HUES64 (cell line): Measurements from ENCODE around the gene GPRC5D.

Experiments used
- H3K27ac ChIP-seq: 2 replicates; pipeline ENCODE4 v1.7.0; 2013; ENCODE audit warnings: low read depth, low read length, inconsistent platforms
- H3K27me3 ChIP-seq: 2 replicates; pipeline ENCODE4 v1.6.1; 2013; ENCODE audit warnings: mild to moderate bottlenecking, low read length; ENCODE audit not compliant: insufficient read depth
- H3K36me3 ChIP-seq: 2 replicates; pipeline ENCODE4 v1.6.1; 2013; ENCODE audit warnings: mild to moderate bottlenecking, low read length; ENCODE audit not compliant: insufficient read depth
- H3K4me1 ChIP-seq: 2 replicates; pipeline ENCODE4 v1.6.1; 2013; ENCODE audit warnings: mild to moderate bottlenecking, low read length, moderate library complexity; ENCODE audit not compliant: insufficient read depth
- H3K4me3 ChIP-seq: 2 replicates; pipeline ENCODE4 v1.5.1; 2013; ENCODE audit warnings: mild to moderate bottlenecking, low read length, moderate library complexity
- H3K9ac ChIP-seq: 2 replicates; pipeline ENCODE4 v1.6.1; 2013; ENCODE audit warnings: mild to moderate bottlenecking, low read depth, low read length
- H3K9me3 ChIP-seq: 2 replicates; pipeline ENCODE4 v1.6.1; 2013; ENCODE audit warnings: low read depth, low read length; ENCODE audit not compliant: insufficient read depth
- WGBS: fragments of 150-250, 120-280 bp; methylation state at CpG from one replicate; pipeline ENCODE4 v1.1.7; 2013; ENCODE audit warnings: missing lambda C conversion rate; 5-methylcytosine and 5-hydroxymethylcytosine counted together

GPRC5D gene

GRCh38 chr12:12954356-12954755 is 2.4 kb upstream of the GPRC5D start:
- H3K36me3 ChIP-seq: peaks cover 5% of the 10 kb centered on the region; the same call in 1 of the 2 replicates
- H3K9me3 ChIP-seq: no peaks in the 10 kb centered on the region
- H3K4me1 ChIP-seq: no peaks in the 10 kb centered on the region; the same call in 1 of the 2 replicates
- no peak overlapping the region for H3K27ac ChIP-seq
- H3K27me3 ChIP-seq: no peaks in the 10 kb centered on the region
- 88% methylated on average over 4 of the region's 4 CpGs for WGBS
- no peak overlapping the region for H3K9ac ChIP-seq
- no peak overlapping the region for H3K4me3 ChIP-seq

DNA sequence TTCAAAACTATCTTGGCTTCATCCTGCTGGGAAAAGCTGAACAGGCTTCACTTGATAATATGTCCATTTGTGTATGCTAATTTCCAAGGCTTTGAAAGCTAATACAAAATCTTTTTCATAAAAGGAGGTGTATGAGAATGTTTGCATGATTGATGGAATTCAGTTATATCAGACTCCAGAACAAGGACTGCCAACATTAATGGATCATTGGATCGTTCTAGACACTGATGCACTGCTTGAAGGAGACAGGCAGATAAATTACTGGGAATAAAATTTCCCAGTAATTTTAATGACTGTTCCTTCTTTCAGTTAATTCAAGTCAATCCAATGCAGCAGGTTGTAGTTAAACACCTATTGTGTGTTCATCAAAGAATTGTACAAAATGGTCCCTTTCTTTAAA is 466 bp downstream of the GPRC5D start:
- 100% methylated on average over 1 of the region's 1 CpG for WGBS

GRCh38 chr12:12947902-12948301 is 4.1 kb downstream of the GPRC5D start:
- 97% methylated on average over 4 of the region's 4 CpGs for WGBS
- Histone ChIP-seq H3K27ac (no peak overlapping the region), H3K9ac (no peak overlapping the region), H3K36me3 (peaks cover 12% of the 10 kb centered on the region; the same call in 1 of the 2 replicates), H3K4me1 (no peaks in the 10 kb centered on the region), H3K9me3 (no peaks in the 10 kb centered on the region), H3K27me3 (no peaks in the 10 kb centered on the region), H3K4me3 (no peak overlapping the region)

More for the DNA sequence above, 466 bp downstream of the GPRC5D start:
- no peak overlapping the region for H3K9ac ChIP-seq
- H3K27me3 ChIP-seq: no peaks in the 10 kb centered on the region
- no peaks in the 10 kb centered on the region for H3K9me3 ChIP-seq
- H3K27ac ChIP-seq: no peak overlapping the region
- no peak overlapping the region for H3K4me3 ChIP-seq
- no peaks in the 10 kb centered on the region; the same call in 1 of the 2 replicates for H3K4me1 ChIP-seq
- peaks cover 12% of the 10 kb centered on the region; the same call in 1 of the 2 replicates for H3K36me3 ChIP-seq

GRCh38 chr12:12946686-12947355 is 5.1 kb downstream of the GPRC5D start:
- no peak overlapping the region for H3K4me3 ChIP-seq
- peaks cover 12% of the 10 kb centered on the region; the same call in 1 of the 2 replicates for H3K36me3 ChIP-seq
- H3K4me1 ChIP-seq: no peaks in the 10 kb centered on the region
- WGBS: 99% methylated on average over 6 of the region's 7 CpGs
- H3K27me3 ChIP-seq: no peaks in the 10 kb centered on the region
- H3K9ac ChIP-seq: no peak overlapping the region
- no peaks in the 10 kb centered on the region for H3K9me3 ChIP-seq
- no peak overlapping the region for H3K27ac ChIP-seq

GRCh38 chr12:12945591-12945990 is 6.4 kb downstream of the GPRC5D start:
- Histone ChIP-seq H3K27ac (no peak overlapping the region), H3K4me1 (no peaks in the 10 kb centered on the region), H3K9ac (no peak overlapping the region), H3K9me3 (no peaks in the 10 kb centered on the region), H3K36me3 (peaks cover 12% of the 10 kb centered on the region; the same call in 1 of the 2 replicates), H3K27me3 (no peaks in the 10 kb centered on the region), H3K4me3 (no peak overlapping the region)

DNA sequence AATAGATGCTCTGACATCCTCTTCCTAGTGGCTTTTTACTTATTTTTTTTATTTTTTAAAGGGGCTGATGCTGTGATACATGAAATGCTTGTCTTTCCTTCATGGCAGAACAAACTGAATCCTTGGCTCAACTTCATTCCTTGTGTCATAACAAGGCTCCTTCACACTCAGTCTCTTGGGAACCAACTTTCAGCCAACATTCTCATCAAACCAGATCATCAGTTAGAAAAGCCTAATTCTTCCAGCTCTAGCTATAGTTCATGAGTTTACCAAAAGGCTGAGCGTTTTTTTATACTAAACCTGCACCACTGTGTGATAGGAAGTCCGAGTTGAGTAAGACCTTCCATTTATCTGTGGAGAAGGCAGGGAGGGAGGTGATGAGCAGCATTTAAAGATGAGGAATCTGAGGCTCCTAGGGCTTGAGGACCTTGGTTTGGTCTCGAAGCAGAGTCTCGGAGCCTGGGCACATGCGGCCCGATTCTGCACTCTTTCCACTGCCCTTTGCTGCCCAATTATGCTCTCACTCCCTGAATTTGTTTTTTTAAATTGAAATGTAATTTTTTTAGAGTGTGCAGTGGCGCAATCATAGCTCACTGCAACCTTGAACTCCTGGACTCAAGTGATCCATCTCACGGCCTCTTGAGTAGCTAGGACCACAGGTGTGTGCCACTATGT is 8.2 kb downstream of the GPRC5D start:
- Histone ChIP-seq H3K4me3 (no peak overlapping the region), H3K4me1 (no peaks in the 10 kb centered on the region), H3K36me3 (0 out of 2 replicates have a peak, but pooled peaks cover 6% of the 10 kb centered on the region), H3K9ac (no peak overlapping the region), H3K27me3 (no peaks in the 10 kb centered on the region), H3K9me3 (no peaks in the 10 kb centered on the region), H3K27ac (no peak overlapping the region)
- 93% methylated on average over 8 of the region's 8 CpGs for WGBS

DNA sequence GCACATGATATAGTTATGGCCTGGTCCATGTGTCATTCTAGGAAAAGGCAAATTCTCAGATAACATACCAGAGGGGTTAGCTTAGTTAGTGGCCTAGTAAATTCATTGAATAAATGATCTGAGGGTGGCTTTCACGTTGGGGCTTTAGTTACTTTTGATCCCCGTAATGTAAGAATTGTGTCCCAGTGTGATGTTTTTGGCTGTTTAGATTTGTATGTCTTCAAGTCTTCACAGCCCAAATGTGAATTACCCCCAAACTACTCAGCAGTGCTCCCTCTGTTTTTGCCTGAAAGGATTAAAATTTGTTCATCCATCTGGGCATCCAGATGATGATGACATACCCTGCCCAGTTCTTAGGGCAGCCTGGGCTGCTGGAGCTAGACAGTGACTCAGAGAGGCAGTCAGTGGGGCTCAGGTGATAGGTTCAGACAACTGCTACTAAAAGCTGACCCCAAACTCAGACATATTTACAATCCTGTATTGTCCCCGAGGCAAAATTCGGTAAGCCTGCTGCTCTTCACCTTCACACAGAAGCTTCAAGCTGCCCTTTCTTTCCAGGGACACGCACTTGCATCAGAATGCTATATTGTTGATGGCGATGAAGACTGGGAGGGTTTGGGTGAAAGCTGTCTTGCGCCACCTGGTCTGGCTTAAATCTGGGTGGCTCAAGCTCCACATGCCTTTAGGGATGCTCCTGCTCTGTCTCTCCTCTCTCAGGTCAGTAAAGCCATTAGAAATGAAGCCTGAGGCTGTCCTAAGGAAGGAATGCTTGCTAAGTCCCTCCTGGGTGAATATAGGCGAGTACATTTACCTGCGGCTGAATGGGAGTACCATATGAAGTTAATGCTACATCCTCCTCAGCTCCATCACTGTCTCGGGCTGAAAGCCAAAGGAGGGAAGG is 10.3 kb downstream of the GPRC5D start:
- H3K27me3 ChIP-seq: no peaks in the 10 kb centered on the region
- no peaks in the 10 kb centered on the region for H3K9me3 ChIP-seq
- no peak overlapping the region for H3K27ac ChIP-seq
- no peak overlapping the region for H3K9ac ChIP-seq
- 92% methylated on average over 10 of the region's 10 CpGs for WGBS
- H3K4me3 ChIP-seq: no peak overlapping the region
- H3K4me1 ChIP-seq: no peaks in the 10 kb centered on the region
- H3K36me3 ChIP-seq: 0 out of 2 replicates have a peak, but pooled peaks cover 3% of the 10 kb centered on the region

- WGBS: 91% methylated on average over 1 of the region's 1 CpG
Measured at GRCh38 chr12:12939888-12940287, 12.1 kb downstream of the GPRC5D start.

DNA sequence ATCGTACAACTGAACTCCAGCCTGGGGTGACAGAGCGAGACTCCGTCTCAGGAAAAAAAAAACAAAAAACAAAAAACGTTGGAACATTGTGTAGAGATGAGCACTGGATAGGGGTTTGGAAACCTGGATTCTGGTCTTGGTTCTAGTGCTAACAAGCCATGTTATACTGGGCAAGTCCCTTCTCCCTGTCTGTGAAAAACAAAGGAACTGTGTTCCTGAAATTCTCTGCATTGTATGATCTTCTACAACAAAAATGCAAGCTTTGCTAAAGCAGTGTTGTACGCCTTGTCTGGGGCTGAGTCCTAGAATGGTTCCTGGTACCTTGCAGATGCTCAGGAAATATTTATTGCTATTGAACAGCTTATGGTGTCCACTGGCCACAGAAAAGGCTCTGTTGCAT is 13.4 kb downstream of the GPRC5D start:
- Histone ChIP-seq H3K4me1 (no peaks in the 10 kb centered on the region; the same call in 1 of the 2 replicates), H3K9me3 (no peaks in the 10 kb centered on the region), H3K4me3 (no peak overlapping the region), H3K36me3 (0 out of 2 replicates have a peak, but pooled peaks cover 3% of the 10 kb centered on the region), H3K27ac (no peak overlapping the region), H3K9ac (no peak overlapping the region), H3K27me3 (no peaks in the 10 kb centered on the region)
- WGBS: 90% methylated on average over 5 of the region's 5 CpGs

More at GRCh38 chr12:12939888-12940287, 12.1 kb downstream of the GPRC5D start:
- Histone ChIP-seq H3K4me1 (no peaks in the 10 kb centered on the region), H3K9ac (no peak overlapping the region), H3K27me3 (no peaks in the 10 kb centered on the region), H3K9me3 (no peaks in the 10 kb centered on the region), H3K4me3 (no peak overlapping the region), H3K36me3 (0 out of 2 replicates have a peak, but pooled peaks cover 3% of the 10 kb centered on the region), H3K27ac (no peak overlapping the region)

- no peaks in the 10 kb centered on the region for H3K9me3 ChIP-seq
- WGBS: 98% methylated on average over 11 of the region's 11 CpGs
- H3K9ac ChIP-seq: no peak overlapping the region
Measured at GRCh38 chr12:12936983-12937491, 14.9 kb downstream of the GPRC5D start.

More at GRCh38 chr12:12936983-12937491, 14.9 kb downstream of the GPRC5D start:
- H3K4me1 ChIP-seq: no peaks in the 10 kb centered on the region; the same call in 1 of the 2 replicates
- H3K27ac ChIP-seq: no peak overlapping the region
- 0 out of 2 replicates have a peak, but pooled peaks cover 3% of the 10 kb centered on the region for H3K36me3 ChIP-seq
- no peak overlapping the region for H3K4me3 ChIP-seq
- H3K27me3 ChIP-seq: no peaks in the 10 kb centered on the region
